GM23338 (cell line): ENCODE measurements around the gene HARBI1. TPM values are rescaled to one million over a fixed set of nuclear protein-coding genes. Genes with fewer than 3 reads are reported as not detected.

Source experiments
- ATAC-seq: fragments of 200-7000 bp; cut with Tn5 transposase; 3 replicates; pipeline ENCODE4 v1.9.1; 2020
- DNase-seq: peaks from one replicate; pipeline ENCODE4 v3.0.0-alpha.2; 2015; ENCODE audit warnings: low spot score
- H2AFZ ChIP-seq: fragments of 200-600 bp; sonication (generic); 2 replicates; pipeline ENCODE4 v1.8.0; 2016; ENCODE audit warnings: antibody characterized with exemption, mild to moderate bottlenecking, moderate library complexity
- H3F3A ChIP-seq: fragments of 200-600 bp; sonication (generic); replicated peaks from 2 replicates; pipeline ENCODE4 v1.8.0; 2017; ENCODE audit warnings: antibody characterized with exemption, mixed run types, low read depth
- H3K27ac ChIP-seq: fragments of 200-600 bp; sonication (generic); 2 replicates; pipeline ENCODE4 v1.6.1; 2016; ENCODE audit warnings: low read depth
- H3K27me3 ChIP-seq: fragments of 200-600 bp; sonication (generic); 2 replicates; pipeline ENCODE4 v1.8.0; 2016; ENCODE audit warnings: mild to moderate bottlenecking, mixed run types, moderate library complexity; ENCODE audit not compliant: insufficient read depth
- H3K36me3 ChIP-seq: fragments of 200-600 bp; sonication (generic); 2 replicates; pipeline ENCODE4 v1.8.0; 2016; ENCODE audit warnings: mild to moderate bottlenecking; ENCODE audit not compliant: insufficient read depth
- H3K4me1 ChIP-seq: fragments of 200-600 bp; sonication (generic); 2 replicates; pipeline ENCODE4 v1.8.0; 2016; ENCODE audit warnings: mild to moderate bottlenecking, moderate library complexity; ENCODE audit not compliant: insufficient read depth
- H3K4me2 ChIP-seq: fragments of 200-600 bp; sonication (generic); 2 replicates; pipeline ENCODE4 v1.7.1; 2017; ENCODE audit warnings: mixed run types
- H3K4me3 ChIP-seq: fragments of 200-600 bp; sonication (generic); 2 replicates; pipeline ENCODE4 v1.6.1; 2016; ENCODE audit warnings: mixed run types
- H3K79me2 ChIP-seq: fragments of 200-600 bp; sonication (generic); replicated peaks from 2 replicates; pipeline ENCODE4 v1.8.0; 2017; ENCODE audit warnings: mild to moderate bottlenecking; ENCODE audit not compliant: insufficient read depth
- H3K9me2 ChIP-seq: fragments of 200-600 bp; sonication (generic); 2 replicates; pipeline ENCODE4 v1.8.0; 2017; ENCODE audit not compliant: insufficient read depth
- H4K20me1 ChIP-seq: fragments of 200-600 bp; sonication (generic); replicated peaks from 2 replicates; pipeline ENCODE4 v1.8.0; 2017; ENCODE audit warnings: mild to moderate bottlenecking; ENCODE audit not compliant: insufficient read depth
- H3K27ac Mint-ChIP-seq: 2 replicates; pipeline ENCODE4 v1.8.0; 2020; ENCODE audit warnings: inconsistent platforms, mild to moderate bottlenecking, moderate library complexity, mixed read lengths
- H3K27me3 Mint-ChIP-seq: 3 replicates; pipeline ENCODE4 v1.8.0; 2022; ENCODE audit warnings: low read depth, mild to moderate bottlenecking, moderate library complexity, mixed read lengths, inconsistent platforms; ENCODE audit not compliant: insufficient read depth, poor library complexity
- H3K36me3 Mint-ChIP-seq: 3 replicates; pipeline ENCODE4 v1.8.0; 2021; ENCODE audit warnings: low read depth, mild to moderate bottlenecking, inconsistent platforms, moderate library complexity, mixed read lengths
- H3K4me1 Mint-ChIP-seq: 3 replicates; pipeline ENCODE4 v1.8.0; 2020; ENCODE audit warnings: mild to moderate bottlenecking, inconsistent platforms, mixed read lengths
- H3K4me3 Mint-ChIP-seq: 3 replicates; pipeline ENCODE4 v1.8.0; 2021; ENCODE audit warnings: moderate library complexity, mild to moderate bottlenecking, inconsistent platforms, mixed read lengths
- H3K9me3 Mint-ChIP-seq: 3 replicates; pipeline ENCODE4 v1.8.0; 2020; ENCODE audit warnings: moderate library complexity, mild to moderate bottlenecking, inconsistent platforms, mixed read lengths
- CREB1 ChIP-seq: fragments of 250-450 bp; sonication (Bioruptor Pico); IDR thresholded peaks from 2 replicates; pipeline ENCODE4 v1.5.0; 2020; ENCODE audit warnings: low read depth, mild to moderate bottlenecking, moderate library complexity
- EZH2phosphoT487 ChIP-seq: fragments of 200-600 bp; sonication (generic); IDR thresholded peaks from one replicate; pipeline ENCODE4 v1.8.1; 2018; ENCODE audit warnings: antibody characterized with exemption; ENCODE audit not compliant: unreplicated experiment
- NANOG ChIP-seq: IDR thresholded peaks from 2 replicates; pipeline ENCODE4 v1.6.1; 2016; ENCODE audit warnings: antibody characterized with exemption, borderline replicate concordance
- STAT1 ChIP-seq: IDR thresholded peaks from one replicate; pipeline ENCODE4 v1.6.1; 2016; ENCODE audit warnings: antibody characterized with exemption; ENCODE audit not compliant: unreplicated experiment
- ZNF114 ChIP-seq: fragments of 250-450 bp; sonication (Bioruptor Pico); IDR thresholded peaks from 2 replicates; pipeline ENCODE4 v1.5.0; 2020; ENCODE audit warnings: mild to moderate bottlenecking, moderate library complexity
- ZNF331 ChIP-seq: fragments of 250-450 bp; sonication (Bioruptor Pico); IDR thresholded peaks from 2 replicates; pipeline ENCODE4 v1.5.0; 2020; ENCODE audit warnings: low read depth, mild to moderate bottlenecking, moderate library complexity
- polyA plus RNA-seq: library from polyadenylated mRNA; unstranded; fragments of >200 nt; fragmentation: Nextera tagmentation; extraction: Ambion mirVana; gene quantifications from 2 replicates; pipeline ENCODE4 v1.2.1, GENCODE V29; 2016
- total RNA-seq: library from RNA; depleted of rRNA; stranded (reverse); fragments of >200 nt; shearing (Covaris generic); gene quantifications from 2 replicates; pipeline ENCODE4 v1.2.3, GENCODE V29; 2014
- TF ChIP-seq, protein P1 (sequence below): IDR thresholded peaks from one replicate; pipeline ENCODE4 v1.6.1; 2018; ENCODE audit warnings: antibody characterized with exemption; ENCODE audit not compliant: unreplicated experiment
- TF ChIP-seq, protein P2 (sequence below): IDR thresholded peaks from 2 replicates; pipeline ENCODE4 v1.6.1; 2016; ENCODE audit warnings: antibody characterized with exemption
- TF ChIP-seq, protein P3 (sequence below), 2 experiments: fragments of 200-600 bp in 1 of 2; sonication (generic) in 1 of 2; conservative IDR thresholded peaks; 2 replicates each; pipeline versions ENCODE4 v1.5.1 to v1.6.1; 2016 to 2017; ENCODE audit warnings: antibody characterized with exemption in 2 of 2, low read depth in 2 of 2, mild to moderate bottlenecking in 2 of 2, moderate library complexity in 1 of 2
- TF ChIP-seq, protein P4 (sequence below): fragments of 250-450 bp; sonication (Bioruptor Pico); IDR thresholded peaks from 2 replicates; pipeline ENCODE4 v1.5.0; 2020; ENCODE audit warnings: mild to moderate bottlenecking, moderate library complexity

HARBI1 gene
- total and polyA plus RNA-seq, 2 experiments from 2014 or later = 4.2 to 6.5 TPM

DNA sequence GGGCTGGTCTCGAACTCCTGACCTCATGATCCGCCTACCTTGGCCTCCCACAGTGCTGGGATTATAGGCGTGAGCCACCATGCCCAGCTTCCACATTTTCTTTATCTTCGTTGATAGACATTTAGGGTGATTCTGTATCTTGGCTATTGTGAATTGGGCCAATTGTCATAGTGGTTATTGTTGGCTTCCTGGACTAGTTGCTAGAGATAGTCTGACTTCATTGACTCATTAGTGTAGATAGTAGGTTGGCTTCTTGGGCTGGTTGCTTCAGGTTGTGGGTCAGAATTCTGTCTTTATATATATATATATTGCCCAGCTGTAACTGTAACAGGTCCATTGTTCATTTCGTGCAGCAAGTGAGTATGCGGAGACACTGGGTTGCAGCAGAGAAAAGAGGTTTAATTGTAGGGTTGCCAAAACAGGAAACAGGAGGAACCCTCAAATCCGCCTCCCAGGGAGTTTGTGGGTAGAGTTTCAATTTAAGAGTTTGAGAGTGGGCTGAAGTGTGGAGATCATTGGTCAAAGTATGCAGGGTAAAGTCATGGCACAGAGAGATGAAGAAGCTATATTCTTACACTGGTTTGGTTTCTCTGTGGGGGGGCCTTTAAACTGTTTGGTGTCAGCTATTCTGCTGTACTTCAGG is 22.3 kb upstream of the HARBI1 start:
- no peak overlapping the region for H3K4me3 Mint-ChIP-seq
- TF ChIP-seq, protein P1, sequence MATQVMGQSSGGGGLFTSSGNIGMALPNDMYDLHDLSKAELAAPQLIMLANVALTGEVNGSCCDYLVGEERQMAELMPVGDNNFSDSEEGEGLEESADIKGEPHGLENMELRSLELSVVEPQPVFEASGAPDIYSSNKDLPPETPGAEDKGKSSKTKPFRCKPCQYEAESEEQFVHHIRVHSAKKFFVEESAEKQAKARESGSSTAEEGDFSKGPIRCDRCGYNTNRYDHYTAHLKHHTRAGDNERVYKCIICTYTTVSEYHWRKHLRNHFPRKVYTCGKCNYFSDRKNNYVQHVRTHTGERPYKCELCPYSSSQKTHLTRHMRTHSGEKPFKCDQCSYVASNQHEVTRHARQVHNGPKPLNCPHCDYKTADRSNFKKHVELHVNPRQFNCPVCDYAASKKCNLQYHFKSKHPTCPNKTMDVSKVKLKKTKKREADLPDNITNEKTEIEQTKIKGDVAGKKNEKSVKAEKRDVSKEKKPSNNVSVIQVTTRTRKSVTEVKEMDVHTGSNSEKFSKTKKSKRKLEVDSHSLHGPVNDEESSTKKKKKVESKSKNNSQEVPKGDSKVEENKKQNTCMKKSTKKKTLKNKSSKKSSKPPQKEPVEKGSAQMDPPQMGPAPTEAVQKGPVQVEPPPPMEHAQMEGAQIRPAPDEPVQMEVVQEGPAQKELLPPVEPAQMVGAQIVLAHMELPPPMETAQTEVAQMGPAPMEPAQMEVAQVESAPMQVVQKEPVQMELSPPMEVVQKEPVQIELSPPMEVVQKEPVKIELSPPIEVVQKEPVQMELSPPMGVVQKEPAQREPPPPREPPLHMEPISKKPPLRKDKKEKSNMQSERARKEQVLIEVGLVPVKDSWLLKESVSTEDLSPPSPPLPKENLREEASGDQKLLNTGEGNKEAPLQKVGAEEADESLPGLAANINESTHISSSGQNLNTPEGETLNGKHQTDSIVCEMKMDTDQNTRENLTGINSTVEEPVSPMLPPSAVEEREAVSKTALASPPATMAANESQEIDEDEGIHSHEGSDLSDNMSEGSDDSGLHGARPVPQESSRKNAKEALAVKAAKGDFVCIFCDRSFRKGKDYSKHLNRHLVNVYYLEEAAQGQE = no peak
- TF ChIP-seq EZH2phosphoT487 (no peak), ZNF331 (CRISPR knock-in tag) (no peak), NANOG (no peak), STAT1 (no peak), ZNF114 (no peak), CREB1 (CRISPR knock-in tag) (no peak)
- TF ChIP-seq, protein P2, sequence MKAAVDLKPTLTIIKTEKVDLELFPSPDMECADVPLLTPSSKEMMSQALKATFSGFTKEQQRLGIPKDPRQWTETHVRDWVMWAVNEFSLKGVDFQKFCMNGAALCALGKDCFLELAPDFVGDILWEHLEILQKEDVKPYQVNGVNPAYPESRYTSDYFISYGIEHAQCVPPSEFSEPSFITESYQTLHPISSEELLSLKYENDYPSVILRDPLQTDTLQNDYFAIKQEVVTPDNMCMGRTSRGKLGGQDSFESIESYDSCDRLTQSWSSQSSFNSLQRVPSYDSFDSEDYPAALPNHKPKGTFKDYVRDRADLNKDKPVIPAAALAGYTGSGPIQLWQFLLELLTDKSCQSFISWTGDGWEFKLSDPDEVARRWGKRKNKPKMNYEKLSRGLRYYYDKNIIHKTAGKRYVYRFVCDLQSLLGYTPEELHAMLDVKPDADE = no peak
- TF ChIP-seq, protein P3, sequence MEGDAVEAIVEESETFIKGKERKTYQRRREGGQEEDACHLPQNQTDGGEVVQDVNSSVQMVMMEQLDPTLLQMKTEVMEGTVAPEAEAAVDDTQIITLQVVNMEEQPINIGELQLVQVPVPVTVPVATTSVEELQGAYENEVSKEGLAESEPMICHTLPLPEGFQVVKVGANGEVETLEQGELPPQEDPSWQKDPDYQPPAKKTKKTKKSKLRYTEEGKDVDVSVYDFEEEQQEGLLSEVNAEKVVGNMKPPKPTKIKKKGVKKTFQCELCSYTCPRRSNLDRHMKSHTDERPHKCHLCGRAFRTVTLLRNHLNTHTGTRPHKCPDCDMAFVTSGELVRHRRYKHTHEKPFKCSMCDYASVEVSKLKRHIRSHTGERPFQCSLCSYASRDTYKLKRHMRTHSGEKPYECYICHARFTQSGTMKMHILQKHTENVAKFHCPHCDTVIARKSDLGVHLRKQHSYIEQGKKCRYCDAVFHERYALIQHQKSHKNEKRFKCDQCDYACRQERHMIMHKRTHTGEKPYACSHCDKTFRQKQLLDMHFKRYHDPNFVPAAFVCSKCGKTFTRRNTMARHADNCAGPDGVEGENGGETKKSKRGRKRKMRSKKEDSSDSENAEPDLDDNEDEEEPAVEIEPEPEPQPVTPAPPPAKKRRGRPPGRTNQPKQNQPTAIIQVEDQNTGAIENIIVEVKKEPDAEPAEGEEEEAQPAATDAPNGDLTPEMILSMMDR (conservative IDR thresholded peaks at IDR 0.05; ENCODE audit: low read depth in 2 of 2) = no peak
- TF ChIP-seq, protein P4, sequence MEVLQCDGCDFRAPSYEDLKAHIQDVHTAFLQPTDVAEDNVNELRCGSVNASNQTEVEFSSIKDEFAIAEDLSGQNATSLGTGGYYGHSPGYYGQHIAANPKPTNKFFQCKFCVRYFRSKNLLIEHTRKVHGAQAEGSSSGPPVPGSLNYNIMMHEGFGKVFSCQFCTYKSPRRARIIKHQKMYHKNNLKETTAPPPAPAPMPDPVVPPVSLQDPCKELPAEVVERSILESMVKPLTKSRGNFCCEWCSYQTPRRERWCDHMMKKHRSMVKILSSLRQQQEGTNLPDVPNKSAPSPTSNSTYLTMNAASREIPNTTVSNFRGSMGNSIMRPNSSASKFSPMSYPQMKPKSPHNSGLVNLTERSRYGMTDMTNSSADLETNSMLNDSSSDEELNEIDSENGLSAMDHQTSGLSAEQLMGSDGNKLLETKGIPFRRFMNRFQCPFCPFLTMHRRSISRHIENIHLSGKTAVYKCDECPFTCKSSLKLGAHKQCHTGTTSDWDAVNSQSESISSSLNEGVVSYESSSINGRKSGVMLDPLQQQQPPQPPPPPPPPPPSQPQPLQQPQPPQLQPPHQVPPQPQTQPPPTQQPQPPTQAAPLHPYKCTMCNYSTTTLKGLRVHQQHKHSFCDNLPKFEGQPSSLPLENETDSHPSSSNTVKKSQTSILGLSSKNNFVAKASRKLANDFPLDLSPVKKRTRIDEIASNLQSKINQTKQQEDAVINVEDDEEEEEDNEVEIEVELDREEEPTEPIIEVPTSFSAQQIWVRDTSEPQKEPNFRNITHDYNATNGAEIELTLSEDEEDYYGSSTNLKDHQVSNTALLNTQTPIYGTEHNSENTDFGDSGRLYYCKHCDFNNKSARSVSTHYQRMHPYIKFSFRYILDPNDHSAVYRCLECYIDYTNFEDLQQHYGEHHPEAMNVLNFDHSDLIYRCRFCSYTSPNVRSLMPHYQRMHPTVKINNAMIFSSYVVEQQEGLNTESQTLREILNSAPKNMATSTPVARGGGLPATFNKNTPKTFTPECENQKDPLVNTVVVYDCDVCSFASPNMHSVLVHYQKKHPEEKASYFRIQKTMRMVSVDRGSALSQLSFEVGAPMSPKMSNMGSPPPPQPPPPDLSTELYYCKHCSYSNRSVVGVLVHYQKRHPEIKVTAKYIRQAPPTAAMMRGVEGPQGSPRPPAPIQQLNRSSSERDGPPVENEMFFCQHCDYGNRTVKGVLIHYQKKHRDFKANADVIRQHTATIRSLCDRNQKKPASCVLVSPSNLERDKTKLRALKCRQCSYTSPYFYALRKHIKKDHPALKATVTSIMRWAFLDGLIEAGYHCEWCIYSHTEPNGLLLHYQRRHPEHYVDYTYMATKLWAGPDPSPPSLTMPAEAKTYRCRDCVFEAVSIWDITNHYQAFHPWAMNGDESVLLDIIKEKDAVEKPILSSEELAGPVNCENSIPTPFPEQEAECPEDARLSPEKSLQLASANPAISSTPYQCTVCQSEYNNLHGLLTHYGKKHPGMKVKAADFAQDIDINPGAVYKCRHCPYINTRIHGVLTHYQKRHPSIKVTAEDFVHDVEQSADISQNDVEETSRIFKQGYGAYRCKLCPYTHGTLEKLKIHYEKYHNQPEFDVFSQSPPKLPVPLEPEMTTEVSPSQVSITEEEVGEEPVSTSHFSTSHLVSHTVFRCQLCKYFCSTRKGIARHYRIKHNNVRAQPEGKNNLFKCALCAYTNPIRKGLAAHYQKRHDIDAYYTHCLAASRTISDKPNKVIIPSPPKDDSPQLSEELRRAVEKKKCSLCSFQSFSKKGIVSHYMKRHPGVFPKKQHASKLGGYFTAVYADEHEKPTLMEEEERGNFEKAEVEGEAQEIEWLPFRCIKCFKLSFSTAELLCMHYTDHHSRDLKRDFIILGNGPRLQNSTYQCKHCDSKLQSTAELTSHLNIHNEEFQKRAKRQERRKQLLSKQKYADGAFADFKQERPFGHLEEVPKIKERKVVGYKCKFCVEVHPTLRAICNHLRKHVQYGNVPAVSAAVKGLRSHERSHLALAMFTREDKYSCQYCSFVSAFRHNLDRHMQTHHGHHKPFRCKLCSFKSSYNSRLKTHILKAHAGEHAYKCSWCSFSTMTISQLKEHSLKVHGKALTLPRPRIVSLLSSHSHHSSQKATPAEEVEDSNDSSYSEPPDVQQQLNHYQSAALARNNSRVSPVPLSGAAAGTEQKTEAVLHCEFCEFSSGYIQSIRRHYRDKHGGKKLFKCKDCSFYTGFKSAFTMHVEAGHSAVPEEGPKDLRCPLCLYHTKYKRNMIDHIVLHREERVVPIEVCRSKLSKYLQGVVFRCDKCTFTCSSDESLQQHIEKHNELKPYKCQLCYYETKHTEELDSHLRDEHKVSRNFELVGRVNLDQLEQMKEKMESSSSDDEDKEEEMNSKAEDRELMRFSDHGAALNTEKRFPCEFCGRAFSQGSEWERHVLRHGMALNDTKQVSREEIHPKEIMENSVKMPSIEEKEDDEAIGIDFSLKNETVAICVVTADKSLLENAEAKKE (CRISPR knock-in tag) = no peak
- Histone ChIP-seq H4K20me1 (peaks cover 4% of the 10 kb centered on the region; the same call in 1 of the 2 replicates), H3K27me3 (no peaks in the 10 kb centered on the region), H3K4me3 (no peak overlapping the region), H3F3A (no peaks in the 10 kb centered on the region), H3K79me2 (0 out of 2 replicates have a peak, but pooled peaks cover 4% of the 10 kb centered on the region), H3K4me2 (no peak overlapping the region), H3K9me2 (0 out of 2 replicates have a peak, but pooled peaks cover 7% of the 10 kb centered on the region), H3K36me3 (no peaks in the 10 kb centered on the region; the same call in 1 of the 2 replicates), H3K27ac (no peak overlapping the region), H2AFZ (no peak overlapping the region), H3K4me1 (no peaks in the 10 kb centered on the region)
- no peaks in the 10 kb centered on the region for H3K4me1 Mint-ChIP-seq
- ATAC-seq (no peak), DNase-seq (no peak)
- H3K36me3 Mint-ChIP-seq = peaks cover 22% of the 10 kb centered on the region; the same call in 2 of the 3 replicates
- H3K9me3 Mint-ChIP-seq = no peaks in the 10 kb centered on the region; the same call in 2 of the 3 replicates
- peaks cover 2% of the 10 kb centered on the region for H3K27me3 Mint-ChIP-seq
- no peak overlapping the region for H3K27ac Mint-ChIP-seq
